Body of pancreas (tissue), 4 donors: ENCODE data around the gene AVEN.

ENCODE experiments used
- POLR2A ChIP-seq, 3 donors: fragments of 450-650 bp; IDR thresholded peaks; one replicate each; pipeline ENCODE4 v1.6.1; 2016; ENCODE audit warnings: antibody characterized with exemption in 3 of 3, mild to moderate bottlenecking in 2 of 3
- TF ChIP-seq, protein P1 (sequence below), 7 experiments: fragments of 450-650 bp in 4 of 7; fragments of 200-600 bp in 3 of 7; sonication (generic) in 3 of 7; IDR thresholded peaks; one replicate each; pipeline ENCODE4 v1.5.1; 2016 to 2019; ENCODE audit warnings: antibody characterized with exemption in 7 of 7

- TF ChIP-seq, protein P1, sequence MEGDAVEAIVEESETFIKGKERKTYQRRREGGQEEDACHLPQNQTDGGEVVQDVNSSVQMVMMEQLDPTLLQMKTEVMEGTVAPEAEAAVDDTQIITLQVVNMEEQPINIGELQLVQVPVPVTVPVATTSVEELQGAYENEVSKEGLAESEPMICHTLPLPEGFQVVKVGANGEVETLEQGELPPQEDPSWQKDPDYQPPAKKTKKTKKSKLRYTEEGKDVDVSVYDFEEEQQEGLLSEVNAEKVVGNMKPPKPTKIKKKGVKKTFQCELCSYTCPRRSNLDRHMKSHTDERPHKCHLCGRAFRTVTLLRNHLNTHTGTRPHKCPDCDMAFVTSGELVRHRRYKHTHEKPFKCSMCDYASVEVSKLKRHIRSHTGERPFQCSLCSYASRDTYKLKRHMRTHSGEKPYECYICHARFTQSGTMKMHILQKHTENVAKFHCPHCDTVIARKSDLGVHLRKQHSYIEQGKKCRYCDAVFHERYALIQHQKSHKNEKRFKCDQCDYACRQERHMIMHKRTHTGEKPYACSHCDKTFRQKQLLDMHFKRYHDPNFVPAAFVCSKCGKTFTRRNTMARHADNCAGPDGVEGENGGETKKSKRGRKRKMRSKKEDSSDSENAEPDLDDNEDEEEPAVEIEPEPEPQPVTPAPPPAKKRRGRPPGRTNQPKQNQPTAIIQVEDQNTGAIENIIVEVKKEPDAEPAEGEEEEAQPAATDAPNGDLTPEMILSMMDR (IDR thresholded peaks at IDR 0.05) = no peak
- no peak for TF ChIP-seq POLR2A (IDR thresholded peaks at IDR 0.05)
Observed at GRCh38 chr15:33913459-33913858, 125.5 kb downstream of the AVEN start.
